NCI-H82 treated with DMSO at 0.1 percent for 48 hours (cell line): ENCODE data around the gene POU3F1.

ENCODE experiments used
- DNase-seq: peaks from one replicate; lab custom pipeline; 2025; ENCODE audit not compliant: unreplicated experiment; lab: John Stamatoyannopoulos, UW

Gene POU3F1

GRCh38 chr1:38006008-38006828, 40.4 kb downstream of the POU3F1 start:
- no peak for DNase-seq

GRCh38 chr1:38005195-38006007, 41.2 kb downstream of the POU3F1 start, which contains the start of gene FHL3:
FHL3 (minus strand) TSS chr1:38005514; CDS start chr1:37999412, 6,102 bp downstream.
- DNase-seq, result peak; percentile 73

GRCh38 chr1:38004284-38005108, 42.1 kb downstream of the POU3F1 start:
- no peak for DNase-seq

GRCh38 chr1:38003261-38004250, 43.0 kb downstream of the POU3F1 start:
- DNase-seq, result no peak

- no peak for DNase-seq
Observed at GRCh38 chr1:38000529-38001455, 45.8 kb downstream of the POU3F1 start.

- DNase-seq, result no peak
Observed at GRCh38 chr1:38000233-38000528, 46.4 kb downstream of the POU3F1 start.

- no peak for DNase-seq
Observed at GRCh38 chr1:37999430-38000232, 47.0 kb downstream of the POU3F1 start.

GRCh38 chr1:37998913-37999429, 47.6 kb downstream of the POU3F1 start:
- no peak for DNase-seq

- DNase-seq, result no peak
Observed at GRCh38 chr1:37998089-37998808, 48.3 kb downstream of the POU3F1 start.

- DNase-seq, result no peak
Observed at GRCh38 chr1:37997256-37998088, 49.1 kb downstream of the POU3F1 start.

- DNase-seq, result no peak
Observed at GRCh38 chr1:37995751-37996345, 50.7 kb downstream of the POU3F1 start.

GRCh38 chr1:37994886-37995566, 51.6 kb downstream of the POU3F1 start:
- DNase-seq, result no peak
